PC-9 (cell line): ENCODE results near the gene CCP110. TPM values are rescaled to one million over a fixed set of nuclear protein-coding genes. Genes with fewer than 3 reads are reported as not detected.

Experiments used
- BruUV-seq: library from RNA; stranded (reverse); fragments of 400-500 nt; replicated peaks from 2 replicates; lab custom pipeline; 2021; lab: Mats Ljungman, UMichigan
- CTCF ChIA-PET: fragments of 300-600 bp; sonication (Branson Sonifier 250); formaldehyde crosslinking; loops from one replicate; lab custom pipeline; 2022; ENCODE audit warnings: antibody characterized with exemption; lab: Charles Lee
- POLR2A ChIA-PET: fragments of 300-600 bp; sonication (Branson Sonifier 250); formaldehyde crosslinking; loops from one replicate; lab custom pipeline; 2022; ENCODE audit warnings: antibody characterized with exemption; ENCODE audit not compliant: unreplicated experiment; lab: Charles Lee
- DNase-seq, 2 experiments: peaks; one replicate each; pipeline versions ENCODE4 v3.0.0 to v3.0.0-alpha.2; 2015 to 2022; ENCODE audit warnings: mixed read lengths in 1 of 2
- H2AFZ ChIP-seq: fragments of 200-600 bp; sonication (generic); 2 replicates; pipeline ENCODE4 v1.8.1; 2017; ENCODE audit warnings: antibody characterized with exemption
- H3F3A ChIP-seq: fragments of 200-600 bp; sonication (generic); 2 replicates; pipeline ENCODE4 v1.8.1; 2017; ENCODE audit warnings: antibody characterized with exemption, mild to moderate bottlenecking, low read depth; ENCODE audit not compliant: insufficient read depth
- H3K27ac ChIP-seq: fragments of 200-600 bp; sonication (generic); 2 replicates; pipeline ENCODE4 v1.6.1; 2016; ENCODE audit warnings: mixed run types
- H3K27me3 ChIP-seq: fragments of 200-600 bp; sonication (generic); 2 replicates; pipeline ENCODE4 v1.6.1; 2016; ENCODE audit warnings: low read depth, mixed run types; ENCODE audit not compliant: insufficient read depth
- H3K36me3 ChIP-seq: fragments of 200-600 bp; sonication (generic); 2 replicates; pipeline ENCODE4 v1.6.1; 2016; ENCODE audit warnings: low read depth, mixed run types
- H3K4me1 ChIP-seq: fragments of 200-600 bp; sonication (generic); replicated peaks from 2 replicates; pipeline ENCODE4 v1.6.1; 2016; ENCODE audit warnings: mixed run types; ENCODE audit not compliant: insufficient read depth
- H3K4me2 ChIP-seq: fragments of 200-600 bp; sonication (generic); 2 replicates; pipeline ENCODE4 v1.6.1; 2017; ENCODE audit warnings: mixed run types
- H3K4me3 ChIP-seq: fragments of 200-600 bp; sonication (generic); 2 replicates; pipeline ENCODE4 v1.6.1; 2016; ENCODE audit warnings: mixed run types
- H3K79me2 ChIP-seq: fragments of 200-600 bp; sonication (generic); 2 replicates; pipeline ENCODE4 v1.6.1; 2017; ENCODE audit warnings: low read depth, mixed run types
- H3K9me2 ChIP-seq: fragments of 200-600 bp; sonication (generic); 2 replicates; pipeline ENCODE4 v1.8.1; 2017; ENCODE audit warnings: mild to moderate bottlenecking; ENCODE audit not compliant: insufficient read depth
- H3K9me3 ChIP-seq: fragments of 200-600 bp; sonication (generic); 2 replicates; pipeline ENCODE4 v1.8.1; 2016; ENCODE audit warnings: low read depth; ENCODE audit not compliant: insufficient read depth
- H4K20me1 ChIP-seq: fragments of 200-600 bp; sonication (generic); 2 replicates; pipeline ENCODE4 v1.8.1; 2017; ENCODE audit not compliant: insufficient read depth
- CTCF ChIP-seq: fragments of 200-600 bp; sonication (generic); conservative IDR thresholded peaks from 2 replicates; pipeline ENCODE4 v1.6.1; 2017; ENCODE audit warnings: mixed run types, antibody characterized with exemption, mild to moderate bottlenecking, moderate library complexity
- EZH2 ChIP-seq: fragments of 200-600 bp; sonication (generic); IDR thresholded peaks from 2 replicates; pipeline ENCODE4 v1.8.0; 2017; ENCODE audit warnings: antibody characterized with exemption, low read depth
- intact Hi-C: fragments of 100-400 bp; cut with micrococcal nuclease; formaldehyde crosslinking; loops from one replicate; pipeline ENCODE4 v1.10.0; 2022; ENCODE audit not compliant: unreplicated experiment
- total RNA-seq: library from RNA; stranded (reverse); gene quantifications from 2 replicates; pipeline ENCODE4 v1.2.3, GENCODE V29; 2021

CCP110 gene
- total RNA-seq, 1 experiment from 2014 or later: 31.9 TPM

- POLR2A ChIA-PET: interaction anchor here (0.7 kb wide), 1 partner anchor 108 kb away, joined by 3 read pairs; no protein-coding TSS in a partner anchor
- H3F3A ChIP-seq: peaks cover 11% of the 10 kb centered on the region; the same call in 1 of the 2 replicates
- H3K79me2 ChIP-seq: no peaks in the 10 kb centered on the region
- TF ChIP-seq EZH2: no peak
- no peak overlapping the region for H3K27ac ChIP-seq
- intact Hi-C loops: no loop called here
- no peak overlapping the region for H3K4me2 ChIP-seq
- CTCF ChIA-PET: no interaction called here
- no peaks in the 10 kb centered on the region for H3K9me2 ChIP-seq
- H4K20me1 ChIP-seq: no peaks in the 10 kb centered on the region
- H3K4me3 ChIP-seq: no peak overlapping the region
- BruUV-seq: no TSS peak
- H3K27me3 ChIP-seq: no peaks in the 10 kb centered on the region
- H3K4me1 ChIP-seq: 0 out of 2 replicates have a peak, but pooled peaks cover 5% of the 10 kb centered on the region
- no peak overlapping the region for H2AFZ ChIP-seq
- peaks cover 7% of the 10 kb centered on the region for H3K36me3 ChIP-seq
- H3K9me3 ChIP-seq: no peaks in the 10 kb centered on the region
- no peak for DNase-seq
Observed at GRCh38 chr16:19490619-19491018, 33.1 kb upstream of the CCP110 start.

- ChIA-PET POLR2A (no interaction called here), CTCF (no interaction called here)
- no TSS peak for BruUV-seq
- H3K4me3 ChIP-seq: no peak overlapping the region
- H3K36me3 ChIP-seq: peaks cover 16% of the 10 kb centered on the region; the same call in 1 of the 2 replicates
- H3K4me1 ChIP-seq: no peaks in the 10 kb centered on the region
- H3K79me2 ChIP-seq: no peaks in the 10 kb centered on the region
- no peaks in the 10 kb centered on the region for H3K9me3 ChIP-seq
- peaks cover 17% of the 10 kb centered on the region for H3F3A ChIP-seq
- H4K20me1 ChIP-seq: no peaks in the 10 kb centered on the region
- H3K27me3 ChIP-seq: no peaks in the 10 kb centered on the region
- H2AFZ ChIP-seq: no peak overlapping the region
- TF ChIP-seq CTCF (no peak), EZH2 (no peak)
- H3K4me2 ChIP-seq: no peak overlapping the region
- intact Hi-C loops: no loop called here
- H3K27ac ChIP-seq: no peak overlapping the region
- no peaks in the 10 kb centered on the region for H3K9me2 ChIP-seq
- DNase-seq: no peak
Observed at GRCh38 chr16:19497176-19497575, 26.6 kb upstream of the CCP110 start.

GRCh38 chr16:19499006-19499405 is 24.7 kb upstream of the CCP110 start:
- Histone ChIP-seq H3K4me3 (no peak overlapping the region), H3K9me2 (no peaks in the 10 kb centered on the region), H3K27ac (no peak overlapping the region), H3K79me2 (peaks cover 10% of the 10 kb centered on the region; the same call in 1 of the 2 replicates), H2AFZ (no peak overlapping the region), H3K4me1 (peaks cover 2% of the 10 kb centered on the region), H4K20me1 (no peaks in the 10 kb centered on the region), H3K9me3 (no peaks in the 10 kb centered on the region), H3K27me3 (no peaks in the 10 kb centered on the region), H3K4me2 (no peak overlapping the region), H3K36me3 (peaks cover 28% of the 10 kb centered on the region), H3F3A (peaks cover 25% of the 10 kb centered on the region)
- TF ChIP-seq CTCF (no peak), EZH2 (no peak)
- CTCF ChIA-PET: no interaction called here
- DNase-seq: no peak
- no TSS peak for BruUV-seq
- intact Hi-C loops: no loop called here
- POLR2A ChIA-PET: interaction anchor here (0.6 kb wide), 1 partner anchor 708 kb away, joined by 3 read pairs; no protein-coding TSS in a partner anchor

GRCh38 chr16:19499481-19499880 is 24.3 kb upstream of the CCP110 start:
- Histone ChIP-seq H3K4me2 (no peak overlapping the region), H3K36me3 (peaks cover 33% of the 10 kb centered on the region), H3K27me3 (no peaks in the 10 kb centered on the region), H3K79me2 (peaks cover 15% of the 10 kb centered on the region), H3F3A (peaks cover 29% of the 10 kb centered on the region), H3K27ac (no peak overlapping the region), H3K4me3 (no peak overlapping the region), H4K20me1 (no peaks in the 10 kb centered on the region), H3K9me3 (no peaks in the 10 kb centered on the region), H3K9me2 (no peaks in the 10 kb centered on the region), H3K4me1 (peaks cover 6% of the 10 kb centered on the region), H2AFZ (no peak overlapping the region)
- DNase-seq: no peak
- no TSS peak for BruUV-seq
- ChIA-PET CTCF (no interaction called here), POLR2A (no interaction called here)
- intact Hi-C loops: no loop called here
- TF ChIP-seq CTCF (no peak), EZH2 (no peak)
